CD4-positive, alpha-beta T cell treated with Interleukin-4 for 1 hour (primary cell): ENCODE measurements around the gene FBXW10.
A peak's percentile ranks its signal among the peaks of the same experiment; 100 is the strongest.
"Not testable (repeated sequence)": the region's sequence is repeated elsewhere in the genome, so short reads cannot be mapped to it uniquely, and the experiment has no call there.

Source experiments
- DNase-seq, 2 donors: peaks; one replicate each; pipeline ENCODE4 v3.0.0-alpha.2; 2020 to 2022

Gene FBXW10

GRCh38 chr17:18743699-18744421 is at the start of gene FBXW10:
TSS of gene FBXW10 (plus strand) at chr17:18744054. CDS start at chr17:18744245, 191 bp downstream.
- DNase-seq = not testable (repeated sequence)

- not testable (repeated sequence) for DNase-seq
Measured at GRCh38 chr17:18695143-18695542, 48.7 kb upstream of the FBXW10 start.

- not testable (repeated sequence) for DNase-seq
Measured at GRCh38 chr17:18698473-18699103, 45.3 kb upstream of the FBXW10 start.

- DNase-seq = not testable (repeated sequence)
Measured at GRCh38 chr17:18705955-18706354, 37.9 kb upstream of the FBXW10 start.

- not testable (repeated sequence) for DNase-seq
Measured at GRCh38 chr17:18708215-18708614, 35.6 kb upstream of the FBXW10 start.

- DNase-seq = peak; percentile 62 to 63
Measured at GRCh38 chr17:18712354-18712999, 31.4 kb upstream of the FBXW10 start.

- DNase-seq = not testable (repeated sequence)
Measured at GRCh38 chr17:18718643-18719427, 25.0 kb upstream of the FBXW10 start.

GRCh38 chr17:18719428-18720110 is 24.3 kb upstream of the FBXW10 start:
- not testable (repeated sequence) for DNase-seq

GRCh38 chr17:18721775-18722547 is 21.9 kb upstream of the FBXW10 start:
- not testable (repeated sequence) for DNase-seq

GRCh38 chr17:18722612-18723011 is 21.2 kb upstream of the FBXW10 start:
- not testable (repeated sequence) for DNase-seq

- DNase-seq = not testable (repeated sequence)
Measured at GRCh38 chr17:18723509-18723908, 20.3 kb upstream of the FBXW10 start.

- DNase-seq = not testable (repeated sequence)
Measured at GRCh38 chr17:18732438-18732837, 11.4 kb upstream of the FBXW10 start.

- DNase-seq = not testable (repeated sequence)
Measured at GRCh38 chr17:18733350-18733749, 10.5 kb upstream of the FBXW10 start.

GRCh38 chr17:18739616-18740391 is 4.0 kb upstream of the FBXW10 start:
- DNase-seq = not testable (repeated sequence)

GRCh38 chr17:18741228-18741627 is 2.6 kb upstream of the FBXW10 start:
- DNase-seq = not testable (repeated sequence)

- not testable (repeated sequence) for DNase-seq
Measured at GRCh38 chr17:18744726-18745125, 872 bp downstream of the FBXW10 start.

GRCh38 chr17:18746551-18746950 is 2.7 kb downstream of the FBXW10 start:
- DNase-seq = not testable (repeated sequence)

GRCh38 chr17:18747501-18747900 is 3.6 kb downstream of the FBXW10 start:
- DNase-seq = not testable (repeated sequence)

GRCh38 chr17:18750242-18750641 is 6.4 kb downstream of the FBXW10 start:
- not testable (repeated sequence) for DNase-seq

GRCh38 chr17:18753829-18754409 is 10.1 kb downstream of the FBXW10 start:
- not testable (repeated sequence) for DNase-seq
